H1 (cell line): ENCODE measurements around the gene AQP2. TPM values are rescaled to one million over a fixed set of nuclear protein-coding genes. Genes with fewer than 3 reads are reported as not detected.

Experiments
- CTCF ChIA-PET: fragments of 300-600 bp; sonication (Branson Sonifier 250); formaldehyde crosslinking; loops from one replicate; lab custom pipeline; 2021; ENCODE audit not compliant: partially characterized antibody; lab: Charles Lee
- POLR2A ChIA-PET: fragments of 300-600 bp; sonication (Branson Sonifier 250); formaldehyde crosslinking; loops from one replicate; lab custom pipeline; 2021; ENCODE audit warnings: inconsistent platforms; ENCODE audit not compliant: partially characterized antibody; lab: Charles Lee
- DNase-seq, 2 experiments: peaks; one replicate each; pipeline versions ENCODE4 v3.0.0 to v3.0.0-alpha.2; 2010 to 2022; ENCODE audit warnings: low spot score in 2 of 2, low read depth in 1 of 2, mixed read lengths in 1 of 2
- FAIRE-seq: peaks from 2 replicates; lab custom pipeline; 2011; peaks lifted over from hg19 to GRCh38; lab: Jason Lieb, UNC
- H2AFZ ChIP-seq: 2 replicates; pipeline ENCODE4 v1.8.1; 2012; ENCODE audit warnings: low read length, inconsistent platforms
- H2AK5ac ChIP-seq: 2 replicates; pipeline ENCODE4 v1.6.1; 2013; ENCODE audit warnings: low read depth, low read length
- H2BK120ac ChIP-seq: replicated peaks from 2 replicates; pipeline ENCODE3; 2013; ENCODE audit warnings: low read depth, low read length, inconsistent platforms
- H2BK12ac ChIP-seq: 2 replicates; pipeline ENCODE4 v1.6.1; 2013; ENCODE audit warnings: low read depth, low read length
- H2BK15ac ChIP-seq: 2 replicates; pipeline ENCODE4 v1.6.1; 2013; ENCODE audit warnings: low read length
- H2BK20ac ChIP-seq: 2 replicates; pipeline ENCODE4 v1.6.1; 2013; ENCODE audit warnings: low read length
- H2BK5ac ChIP-seq: 2 replicates; pipeline ENCODE4 v1.6.1; 2013; ENCODE audit warnings: low read depth, low read length
- H3K14ac ChIP-seq: 2 replicates; pipeline ENCODE4 v1.6.1; 2013; ENCODE audit warnings: inconsistent platforms; ENCODE audit not compliant: insufficient read length
- H3K18ac ChIP-seq: 2 replicates; pipeline ENCODE4 v1.6.1; 2013; ENCODE audit warnings: low read length; ENCODE audit errors: extremely low read depth
- H3K23ac ChIP-seq: 2 replicates; pipeline ENCODE4 v1.6.1; 2013; ENCODE audit warnings: inconsistent platforms; ENCODE audit not compliant: insufficient read length
- H3K23me2 ChIP-seq: 2 replicates; pipeline ENCODE4 v1.6.1; 2013; ENCODE audit warnings: low read depth, low read length
- H3K27ac ChIP-seq: 2 replicates; pipeline ENCODE4 v1.6.1; 2011; ENCODE audit warnings: low read depth, low read length, inconsistent platforms
- H3K27me3 ChIP-seq, 4 experiments: replicated peaks in 1 of 4; 1 replicate in 1 of 4; 2 replicates in 3 of 4; pipeline versions ENCODE4 v1.6.1 to v1.8.1; 2011 to 2013; ENCODE audit warnings: low read length in 3 of 4, mild to moderate bottlenecking in 3 of 4, inconsistent platforms in 2 of 4, mixed read lengths in 2 of 4, moderate library complexity in 1 of 4; ENCODE audit not compliant: control insufficient read depth in 3 of 4, insufficient read depth in 3 of 4; ENCODE audit errors: extremely low read depth in 1 of 4
- H3K36me3 ChIP-seq, 4 experiments: 2 replicates each; pipeline versions ENCODE4 v1.6.1 to v1.8.1; 2011 to 2013; ENCODE audit warnings: mild to moderate bottlenecking in 4 of 4, low read length in 3 of 4, moderate library complexity in 2 of 4, control low read depth in 1 of 4, inconsistent platforms in 1 of 4; ENCODE audit not compliant: insufficient read depth in 4 of 4, control insufficient read depth in 2 of 4
- H3K4ac ChIP-seq: replicated peaks from 2 replicates; pipeline ENCODE3; 2013; ENCODE audit warnings: low read length, low read depth, mixed read lengths, inconsistent platforms; ENCODE audit not compliant: insufficient read length
- H3K4me1 ChIP-seq, 4 experiments: replicated peaks in 1 of 4; 1 replicate in 1 of 4; 2 replicates in 3 of 4; pipeline versions ENCODE4 v1.6.1 to v1.8.1; 2011 to 2013; ENCODE audit warnings: low read length in 3 of 4, inconsistent platforms in 2 of 4, mixed read lengths in 1 of 4; ENCODE audit not compliant: insufficient read depth in 4 of 4, control insufficient read depth in 3 of 4
- H3K4me2 ChIP-seq, 2 experiments: 2 replicates each; pipeline versions ENCODE4 v1.6.1 to v1.8.1; 2011 to 2013; ENCODE audit warnings: low read depth in 2 of 2, low read length in 2 of 2, control low read depth in 1 of 2, inconsistent platforms in 1 of 2, mild to moderate bottlenecking in 1 of 2; ENCODE audit not compliant: insufficient read depth in 1 of 2
- H3K4me3 ChIP-seq, 4 experiments: fragments of 200-600, 300-600 bp in 1 of 4; sonication (generic), shearing (Covaris generic), sonication (Bioruptor Twin) in 1 of 4; 2 replicates each; pipeline versions ENCODE4 v1.5.1 to v1.8.1; 2011 to 2016; ENCODE audit warnings: low read length in 4 of 4, low read depth in 3 of 4, control low read depth in 2 of 4, inconsistent platforms in 2 of 4, mild to moderate bottlenecking in 2 of 4, mixed read lengths in 1 of 4, moderate library complexity in 1 of 4; ENCODE audit not compliant: insufficient read depth in 2 of 4; ENCODE audit errors: extremely low read depth in 1 of 4
- H3K56ac ChIP-seq: replicated peaks from 2 replicates; pipeline ENCODE3; 2013; ENCODE audit warnings: low read depth, mild to moderate bottlenecking, mixed read lengths, low read length, inconsistent platforms; ENCODE audit not compliant: insufficient read length
- H3K79me1 ChIP-seq: 2 replicates; pipeline ENCODE4 v1.6.1; 2013; ENCODE audit warnings: low read depth, low read length, control low read depth
- H3K79me2 ChIP-seq, 2 experiments: 2 replicates each; pipeline versions ENCODE4 v1.6.1 to v1.8.1; 2012 to 2013; ENCODE audit warnings: low read length in 2 of 2, mild to moderate bottlenecking in 2 of 2, inconsistent platforms in 1 of 2; ENCODE audit not compliant: insufficient read depth in 2 of 2, control insufficient read depth in 1 of 2
- H3K9ac ChIP-seq, 4 experiments: replicated peaks in 1 of 4; 1 replicate in 1 of 4; 2 replicates in 3 of 4; pipeline versions ENCODE4 v1.6.1 to v1.8.1; 2011 to 2013; ENCODE audit warnings: low read depth in 3 of 4, low read length in 3 of 4, control low read depth in 2 of 4, mild to moderate bottlenecking in 2 of 4, moderate library complexity in 2 of 4, inconsistent platforms in 1 of 4; ENCODE audit errors: extremely low read depth in 1 of 4
- H3K9me3 ChIP-seq, 2 experiments: 2 replicates each; pipeline versions ENCODE4 v1.6.1 to v1.8.1; 2012 to 2013; ENCODE audit warnings: mild to moderate bottlenecking in 2 of 2, moderate library complexity in 2 of 2, control low read depth in 1 of 2, inconsistent platforms in 1 of 2, low read depth in 1 of 2, low read length in 1 of 2, mixed read lengths in 1 of 2; ENCODE audit not compliant: insufficient read depth in 2 of 2
- H4K20me1 ChIP-seq, 2 experiments: replicated peaks in 1 of 2; 2 replicates each; pipeline versions ENCODE3 to v1.8.1; 2011 to 2013; ENCODE audit warnings: inconsistent platforms in 2 of 2, low read length in 2 of 2, mild to moderate bottlenecking in 1 of 2; ENCODE audit not compliant: insufficient read depth in 2 of 2, control insufficient read depth in 1 of 2
- H4K5ac ChIP-seq: 2 replicates; pipeline ENCODE4 v1.6.1; 2013; ENCODE audit warnings: low read length, low read depth, mixed read lengths, inconsistent platforms; ENCODE audit not compliant: insufficient read length
- H4K8ac ChIP-seq: 2 replicates; pipeline ENCODE4 v1.8.0; 2013; ENCODE audit warnings: mild to moderate bottlenecking, moderate library complexity, low read length, inconsistent platforms; ENCODE audit not compliant: insufficient read depth; ENCODE audit errors: extremely low read depth
- H4K91ac ChIP-seq: replicated peaks from 2 replicates; pipeline ENCODE3; 2013; ENCODE audit warnings: low read length, mixed read lengths, inconsistent platforms; ENCODE audit not compliant: insufficient read length
- PHF8 ChIP-seq: fragments of 200-600 bp; sonication (generic); conservative IDR thresholded peaks from 2 replicates; pipeline ENCODE4 v1.7.1; 2012; ENCODE audit warnings: low read depth, mild to moderate bottlenecking, inconsistent platforms, low read length, moderate library complexity
- TAF7 ChIP-seq: optimal IDR thresholded peaks from 2 replicates; pipeline ENCODE3; 2011; ENCODE audit warnings: low read depth, mild to moderate bottlenecking, inconsistent platforms, low read length, moderate library complexity, borderline replicate concordance
- WGBS, 2 experiments: shearing (Covaris generic) in 1 of 2; methylation state at CpG; one replicate each; pipeline versions ENCODE4 v1.1.6 to v1.1.7; 2013 to 2015; ENCODE audit warnings: low lambda C conversion rate in 2 of 2, mixed read lengths in 2 of 2, inconsistent platforms in 1 of 2, low coverage in 1 of 2, missing lambda C conversion rate in 1 of 2; ENCODE audit not compliant: insufficient replicate concordance in 2 of 2, insufficient coverage in 1 of 2, insufficient read length in 1 of 2; ENCODE audit errors: extremely low coverage in 1 of 2, missing lambda C conversion rate in 1 of 2; 5-methylcytosine and 5-hydroxymethylcytosine counted together
- polyA plus RNA-seq, 7 experiments: library from polyadenylated mRNA; depleted of rRNA in 3 of 7; stranded (reverse) in 5 of 7; unstranded in 2 of 7; fragments of >200 nt in 5 of 7; fragments of 200-250 nt in 2 of 7; gene quantifications; 1 replicate in 5 of 7; 2 replicates in 1 of 7; 4 replicates in 1 of 7; pipeline versions ENCODE4 v1.2.1 to v1.2.3, GENCODE V29; 2011 to 2013; ENCODE audit warnings: missing spikeins in 2 of 7, mixed read lengths in 2 of 7
- total RNA-seq: library from RNA; stranded (reverse); fragmentation: NEBNext Ultra II Directional; extraction: Animal tissue kit (Norgen Biotek cat#: 25700); gene quantifications from 2 replicates; pipeline ENCODE4 v1.2.1, GENCODE V29; 2021

AQP2 gene
- total and polyA plus RNA-seq, 2 of the 8 experiments (the other 6 are each of a cell fraction or from before 2014, with no cell fraction given): not detected

GRCh38 chr12:49946086-49946485 lies 4.5 kb upstream of the AQP2 start:
- POLR2A ChIA-PET: interaction anchor here (0.7 to 1.7 kb wide), 13 partner anchors 8 to 205 kb away, joined by 3 to 6 read pairs (median 4); partner anchors contain the start of genes AQP5 and TMBIM6
- peak; percentile 62 for FAIRE-seq
- H3K4me2 ChIP-seq: peak overlapping the region; percentile 13 to 66; a peak in 3 of 4 replicates

More at GRCh38 chr12:49946086-49946485, 4.5 kb upstream of the AQP2 start:
- H3K79me2 ChIP-seq: no peaks in the 10 kb centered on the region
- H2BK20ac ChIP-seq: no peak overlapping the region
- no peak overlapping the region for H3K23ac ChIP-seq
- DNase-seq: no peak
- peaks cover 0 to 3% (median 0%) of the 10 kb centered on the region in 4 experiments; a peak in 1 of 7 replicates for H3K27me3 ChIP-seq
- no peak overlapping the region for H3K18ac ChIP-seq
- no peak overlapping the region for H2BK15ac ChIP-seq
- no peak overlapping the region for H2BK5ac ChIP-seq
- no peaks in the 10 kb centered on the region; the same call in 1 of the 2 replicates for H3K23me2 ChIP-seq
- H4K20me1 ChIP-seq: peaks cover 0 to 1% of the 10 kb centered on the region in 2 experiments
- H4K91ac ChIP-seq: no peak overlapping the region
- H3K56ac ChIP-seq: no peak overlapping the region
- no peak overlapping the region for H3K4ac ChIP-seq
- TF ChIP-seq PHF8: no peak
- TF ChIP-seq TAF7: peak; percentile 7
- no peaks in the 10 kb centered on the region for H3K79me1 ChIP-seq
- H2AFZ ChIP-seq: peak overlapping the region; percentile 23; the same call in 1 of the 2 replicates
- WGBS, 2 experiments: 60% methylated on average over 9 of the region's 9 CpGs; no CpG with 5 or more reads in 1 of the 2 experiments
- H2AK5ac ChIP-seq: no peak overlapping the region
- H3K36me3 ChIP-seq: no peaks in the 10 kb centered on the region
- peaks cover 3 to 17% (median 4%) of the 10 kb centered on the region in 4 experiments; a peak in 6 of 7 replicates for H3K4me1 ChIP-seq
- no peak overlapping the region for H3K14ac ChIP-seq
- H2BK120ac ChIP-seq: no peak overlapping the region
- H3K4me3 ChIP-seq: peak overlapping the region in 1 of 4 experiments; percentile 44; a peak in 2 of 8 replicates
- H4K5ac ChIP-seq: no peak overlapping the region
- no peak overlapping the region for H3K27ac ChIP-seq
- CTCF ChIA-PET: interaction anchor here (0.8 to 7.6 kb wide), 38 partner anchors 9 to 189 kb away, joined by 3 to 104 read pairs (median 4); partner anchors contain the start of genes AQP5 and AQP6
- no peak overlapping the region for H4K8ac ChIP-seq
- no peak overlapping the region for H2BK12ac ChIP-seq
- no peak overlapping the region for H3K9ac ChIP-seq
- H3K9me3 ChIP-seq: no peaks in the 10 kb centered on the region
